T47D (cell line): ENCODE results near the gene AIMP2.
"Not testable (repeated sequence)": the region's sequence is repeated elsewhere in the genome, so short reads cannot be mapped to it uniquely, and the experiment has no call there.

Experiments used
- DNase-seq, 2 experiments: peaks; one replicate each; pipeline versions ENCODE4 v3.0.0 to v3.0.0-alpha.2; 2011 to 2012; ENCODE audit warnings: low read depth in 1 of 2, low spot score in 1 of 2
- JUND ChIP-seq: IDR thresholded peaks from 2 replicates; pipeline ENCODE4 v1.6.1; 2012; ENCODE audit warnings: low read depth
- in situ Hi-C: cut with HindIII; loops from 2 replicates; pipeline ENCODE4 v1.10.0; 2016; ENCODE audit warnings: low sequenced_read_pairs, low pct_unique_long_range_greater_than_20kb

Gene AIMP2

DNA sequence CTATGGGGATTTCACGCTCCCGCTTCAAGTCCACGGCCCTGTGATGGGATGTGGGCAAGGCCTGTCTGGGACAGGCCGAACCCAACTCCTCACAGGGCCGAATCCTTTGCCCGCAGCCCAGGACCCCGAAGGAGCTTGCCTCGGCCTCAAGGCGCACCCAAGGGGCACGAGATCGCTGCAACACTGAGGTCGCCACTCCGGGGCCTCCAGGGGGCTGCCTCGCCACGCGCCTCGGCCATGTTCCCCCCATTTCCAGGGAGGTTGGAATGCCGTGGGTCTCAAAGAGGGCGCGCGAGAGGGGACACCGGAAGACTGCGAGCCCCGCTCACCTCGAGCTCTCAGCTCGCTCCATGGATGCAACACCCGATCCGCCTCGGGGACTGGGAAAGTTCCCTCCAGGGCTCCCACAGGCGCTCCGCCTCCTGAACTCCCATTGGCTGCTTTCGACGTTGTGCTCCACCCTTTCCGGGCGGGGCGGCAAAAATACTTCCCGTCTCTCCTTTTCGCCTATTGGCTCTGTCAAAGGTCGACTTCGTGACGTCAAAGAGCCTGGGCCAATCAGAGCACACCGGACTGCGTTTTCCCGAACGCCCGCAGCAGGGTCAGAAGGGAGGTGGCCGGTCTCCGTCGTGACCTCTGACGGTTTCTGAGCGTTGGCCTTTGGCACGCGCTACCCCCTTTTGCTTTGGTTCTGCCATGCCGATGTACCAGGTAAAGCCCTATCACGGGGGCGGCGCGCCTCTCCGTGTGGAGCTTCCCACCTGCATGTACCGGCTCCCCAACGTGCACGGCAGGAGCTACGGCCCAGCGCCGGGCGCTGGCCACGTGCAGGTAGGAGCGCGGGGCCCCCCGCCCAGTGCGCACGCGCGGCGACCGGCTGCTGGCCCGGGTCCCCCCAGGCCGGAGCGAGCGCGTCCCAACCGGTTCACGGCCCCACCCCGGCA lies at the start of gene AIMP2, which contains the start of gene PMS2:
Gene AIMP2 (plus strand): TSS at position 605 of the 944 bp plus-strand sequence. CDS start 92 bp downstream, at position 697.
Gene PMS2 (minus strand): TSS at position 382 of the 944 bp plus-strand sequence. CDS start 30 bp downstream, at position 352.
- in situ Hi-C loops = no loop called here
- no peak for TF ChIP-seq JUND

DNA sequence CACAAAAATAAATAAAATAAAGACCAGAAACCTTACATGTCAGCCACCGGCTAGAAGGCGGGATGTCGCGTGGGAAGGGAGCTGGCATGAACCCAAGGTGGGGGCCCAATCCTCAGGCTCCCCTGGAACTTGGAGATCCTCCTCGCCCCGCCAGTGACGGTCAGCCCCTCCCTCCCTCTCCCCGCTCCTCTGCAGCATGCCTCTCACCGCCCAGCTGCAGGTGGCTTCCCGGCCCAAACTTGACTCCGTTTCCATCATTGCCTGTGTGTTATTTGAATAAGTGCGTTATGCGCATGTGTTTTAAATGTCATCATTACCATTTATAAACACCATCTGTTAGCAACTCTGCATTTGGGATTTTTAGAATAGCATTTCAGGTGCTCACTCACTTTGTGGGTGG lies 45.9 kb upstream of the AIMP2 start:
- DNase-seq, in situ Hi-C loops: not testable (repeated sequence)

More for the DNA sequence above, at the start of gene AIMP2, which contains the start of gene PMS2:
- DNase-seq = peak; percentile 96 to 100

DNA sequence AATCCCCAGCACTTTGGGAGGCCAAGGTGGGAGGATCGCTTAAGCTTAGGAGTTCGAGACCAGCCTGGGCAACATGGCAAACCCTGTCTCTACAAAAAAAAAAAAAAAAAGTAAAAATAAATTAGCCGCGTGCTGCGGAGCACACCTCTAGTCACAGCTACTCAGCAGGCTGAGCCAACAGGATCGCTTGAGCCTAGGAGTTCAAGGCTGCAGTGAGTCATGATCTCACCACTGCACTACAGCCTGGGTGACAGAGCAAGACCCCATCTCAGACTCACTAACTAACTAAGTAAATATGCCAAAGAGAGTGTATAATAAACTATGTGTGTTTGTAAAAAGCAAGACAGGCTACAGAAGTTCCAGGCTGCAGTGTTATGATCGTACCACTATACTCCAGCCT lies 45.3 kb upstream of the AIMP2 start:
- DNase-seq, in situ Hi-C loops: not testable (repeated sequence)

DNA sequence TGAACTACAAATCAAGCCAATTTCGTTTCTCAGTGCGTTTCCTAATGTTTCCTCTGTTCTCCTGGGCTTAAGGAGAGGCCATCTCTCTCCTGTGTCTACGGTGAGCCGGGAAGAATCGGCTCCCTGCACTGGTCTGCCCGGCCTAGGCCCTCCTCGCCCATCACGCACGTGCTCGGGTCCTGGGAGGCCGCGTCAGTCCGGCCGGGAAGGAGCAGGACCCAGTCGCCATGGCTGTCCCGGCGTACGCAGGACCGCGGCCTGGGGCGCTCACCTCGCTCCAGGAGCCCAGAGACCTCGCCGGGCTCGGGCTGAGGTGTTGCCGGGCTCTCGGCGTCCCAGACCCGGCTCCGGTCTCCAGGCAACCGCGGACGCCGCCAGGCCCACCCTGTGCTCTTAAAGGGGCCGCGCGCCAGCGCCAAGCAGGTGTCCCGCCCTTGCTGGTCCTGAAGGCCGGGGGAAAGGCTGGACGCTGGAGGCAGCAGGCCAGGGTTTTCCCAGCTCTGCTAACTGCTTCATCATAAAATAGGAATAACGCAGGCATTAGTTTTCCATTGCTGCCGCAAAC lies 38.6 kb upstream of the AIMP2 start, which contains the start of gene RSPH10B:
Gene RSPH10B (minus strand): TSS at position 343 of the 565 bp plus-strand sequence. CDS start 3,573 bp downstream, outside the sequence.
- in situ Hi-C loops, DNase-seq: not testable (repeated sequence)

DNA sequence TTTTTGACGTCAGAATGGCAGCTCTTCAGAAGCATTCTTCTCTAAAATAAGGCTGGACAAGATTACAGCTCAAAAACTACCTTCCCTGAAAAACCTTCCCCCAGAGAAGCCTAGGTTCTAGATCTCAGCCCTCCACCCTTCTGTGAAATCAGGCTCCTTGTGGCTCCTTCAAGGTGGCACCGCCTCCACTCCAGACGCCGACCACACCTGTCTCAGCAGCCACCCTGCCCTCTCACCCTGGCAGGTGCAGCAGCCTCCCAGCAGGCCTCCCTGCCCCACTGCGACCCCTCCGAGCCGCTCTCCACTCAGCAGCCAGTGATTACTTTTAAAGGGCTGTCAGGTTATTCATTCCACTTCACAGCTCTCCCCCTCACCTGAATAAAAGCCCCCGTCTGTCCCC lies 35.5 kb upstream of the AIMP2 start:
- in situ Hi-C loops, DNase-seq: not testable (repeated sequence)

DNA sequence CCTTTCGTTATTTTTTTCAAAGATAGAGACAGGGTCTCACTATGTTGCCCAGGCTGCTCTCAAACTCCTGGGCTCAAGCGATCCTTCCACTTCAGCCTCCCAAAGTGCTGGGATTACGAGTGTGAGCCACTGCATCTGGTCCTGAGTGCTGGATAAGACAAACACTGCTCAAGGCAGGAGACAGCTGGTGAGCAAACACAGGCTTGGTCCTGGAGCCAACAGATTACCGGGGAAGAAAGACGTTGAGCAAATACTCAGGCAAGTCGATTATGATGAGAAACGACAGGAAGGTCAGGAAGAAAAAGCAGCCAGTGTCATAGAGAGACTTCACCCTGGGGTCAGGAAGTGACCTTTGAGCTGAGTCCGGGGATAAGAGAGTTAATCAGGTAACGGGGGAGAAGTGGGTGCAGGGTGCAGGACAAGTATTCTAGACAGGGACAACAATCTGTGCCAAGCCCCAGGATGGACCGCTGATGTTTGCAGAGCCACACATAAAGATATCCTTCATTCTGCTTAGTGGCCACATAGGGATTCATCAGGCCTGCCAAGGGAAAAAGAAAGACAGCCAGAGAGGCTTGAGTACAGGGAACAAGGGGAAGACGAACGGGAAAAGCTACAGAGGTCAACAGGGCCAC lies 29.3 kb upstream of the AIMP2 start:
- DNase-seq, in situ Hi-C loops: not testable (repeated sequence)

DNA sequence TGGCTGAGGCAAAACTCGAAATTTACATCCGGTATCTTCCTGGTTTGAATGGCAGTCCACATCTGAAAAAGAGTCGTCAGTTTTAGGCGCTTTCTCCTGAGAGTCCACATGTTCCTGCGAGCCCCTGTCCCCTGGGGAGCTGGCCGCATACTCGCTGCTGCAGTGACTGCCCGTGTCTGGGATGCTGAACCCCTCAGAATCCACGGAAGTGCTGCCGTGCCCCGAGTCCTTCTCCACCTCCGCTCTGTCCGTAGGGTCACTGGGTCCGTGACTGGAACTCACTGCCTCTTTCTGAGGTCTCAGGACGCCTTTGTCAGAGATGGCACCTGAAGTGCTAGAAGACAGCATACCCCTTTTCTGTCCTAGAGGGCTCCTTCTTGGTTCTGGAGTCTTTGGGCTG lies 22.0 kb upstream of the AIMP2 start:
- DNase-seq, in situ Hi-C loops: not testable (repeated sequence)

DNA sequence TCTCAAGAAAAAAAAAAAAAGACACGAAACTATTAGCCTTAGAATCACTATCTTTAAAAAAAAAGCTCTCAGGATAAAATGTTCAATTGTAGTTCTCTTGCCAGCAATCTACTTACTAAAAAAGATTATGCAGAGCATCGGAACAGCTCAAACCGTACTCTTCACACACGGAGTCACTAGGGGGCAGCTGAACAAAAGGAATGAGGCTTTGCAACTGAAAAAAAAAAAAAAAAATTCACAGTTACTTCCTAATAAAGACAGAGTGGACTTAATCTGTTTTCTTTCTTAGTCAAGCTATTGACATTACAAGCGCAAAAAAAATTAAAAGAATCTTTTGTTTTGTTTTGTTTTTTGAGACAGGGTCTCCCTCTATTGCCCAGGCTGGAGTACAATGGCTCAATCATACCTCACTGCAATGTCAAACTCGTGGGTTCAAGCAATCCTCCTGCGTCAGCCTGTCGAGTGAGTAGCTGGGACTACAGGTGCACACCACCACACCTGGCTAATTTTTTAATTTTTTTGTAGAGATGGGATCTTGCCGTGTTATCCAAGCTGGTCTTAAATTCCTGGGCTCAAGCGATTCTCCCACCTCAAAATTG lies 11.8 kb upstream of the AIMP2 start:
- in situ Hi-C loops = no loop called here
- TF ChIP-seq JUND = no peak
- DNase-seq = peak; percentile 19 to 69

DNA sequence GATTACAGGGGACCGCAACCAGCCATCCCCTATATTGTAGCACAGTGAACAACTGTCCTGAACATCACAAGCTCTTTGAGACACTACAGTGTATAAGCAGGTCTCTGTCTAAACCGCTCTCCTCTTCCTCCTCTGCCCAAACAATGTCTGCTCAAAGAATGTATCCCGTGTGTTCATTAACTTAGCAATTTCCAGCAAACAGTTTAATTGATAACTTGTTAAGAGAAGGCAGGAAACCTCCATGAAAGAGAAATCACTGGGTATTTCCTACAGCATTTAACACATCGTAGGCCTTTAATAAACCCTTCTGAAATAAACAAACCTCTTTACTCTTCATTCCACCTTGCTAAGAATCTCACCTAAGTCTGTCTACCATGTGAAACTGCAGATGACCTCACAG lies 1.7 kb upstream of the AIMP2 start:
- in situ Hi-C loops = no loop called here
- no peak for DNase-seq
- no peak for TF ChIP-seq JUND

DNA sequence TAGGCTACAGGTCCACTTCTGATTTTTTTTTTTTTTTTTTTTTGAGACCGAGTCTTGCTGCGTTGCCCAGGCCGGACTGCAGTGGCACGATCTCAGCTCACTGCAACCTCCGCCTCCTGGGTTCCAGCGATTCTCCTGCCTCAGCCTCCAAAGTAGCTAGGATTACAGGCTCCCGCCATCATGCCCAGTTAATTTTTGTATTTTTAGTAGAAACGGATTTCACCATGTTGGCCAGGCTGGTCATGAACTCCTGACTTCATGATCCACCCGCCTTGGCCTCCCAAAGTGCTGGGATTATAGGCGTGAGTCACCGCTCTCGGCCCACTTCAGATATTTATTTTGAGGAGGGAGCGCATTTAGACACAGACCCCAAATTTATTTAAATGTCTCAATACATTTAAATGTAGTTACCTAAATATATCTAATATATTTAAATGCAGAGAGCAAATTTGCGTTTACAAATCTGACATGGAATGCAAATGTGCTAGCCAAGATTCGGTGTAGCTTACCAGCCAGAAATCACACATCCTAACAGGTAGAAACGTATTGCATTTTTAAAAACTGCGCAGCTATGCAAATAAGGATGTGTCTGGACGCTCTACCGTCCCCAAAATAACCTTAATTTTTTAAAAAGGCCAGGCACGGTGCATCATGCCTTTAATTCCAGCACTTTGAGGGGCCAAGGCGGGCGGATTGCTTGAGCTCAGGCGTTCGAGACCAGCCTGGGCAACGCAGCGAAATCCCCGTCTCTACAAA lies 1.1 kb upstream of the AIMP2 start:
- in situ Hi-C loops, DNase-seq: not testable (repeated sequence)

DNA sequence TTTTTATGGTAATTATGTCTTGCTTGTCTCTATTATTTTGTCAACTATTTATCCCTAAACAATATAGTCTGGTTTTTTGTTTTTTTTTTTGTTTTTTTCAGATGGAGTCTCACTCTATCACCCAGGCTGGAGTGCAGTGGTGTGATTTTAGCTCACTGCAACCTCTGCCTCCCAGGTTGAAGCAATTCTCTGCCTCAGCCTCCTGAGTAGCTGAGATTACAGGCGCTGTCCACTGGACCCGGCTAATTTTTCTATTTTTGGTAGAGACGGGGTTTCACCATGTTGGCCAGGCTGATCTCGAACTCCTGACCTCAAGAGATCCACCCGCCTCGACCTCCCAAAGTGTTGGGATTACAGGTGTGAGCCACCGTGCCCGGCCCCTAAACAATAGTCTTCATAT lies 1.3 kb downstream of the AIMP2 start:
- DNase-seq, in situ Hi-C loops: not testable (repeated sequence)

DNA sequence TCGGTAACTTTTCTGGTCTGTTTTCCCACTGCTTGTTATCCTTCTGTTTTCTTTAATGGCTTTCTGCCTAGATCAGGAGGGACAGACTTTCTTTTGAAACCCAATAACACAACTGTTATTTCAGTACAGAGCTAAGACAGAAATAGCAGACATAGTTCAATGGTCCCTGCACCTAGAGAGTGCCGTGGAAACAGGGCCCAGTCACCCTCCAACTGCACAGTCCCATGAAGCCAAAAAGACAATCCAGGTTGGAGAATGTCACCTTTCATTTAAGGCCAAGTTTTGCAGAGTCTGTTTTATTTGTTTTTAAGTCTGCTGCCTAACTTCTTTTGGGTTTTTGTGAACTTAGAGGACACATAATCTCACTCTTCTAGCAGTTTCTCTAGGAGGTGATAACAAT lies 2.5 kb downstream of the AIMP2 start:
- no peak for TF ChIP-seq JUND
- in situ Hi-C loops = no loop called here
- no peak for DNase-seq
